GM23338 (cell line): Measurements from ENCODE around the gene RMC1. TPM values are rescaled to one million over a fixed set of nuclear protein-coding genes. Genes with fewer than 3 reads are reported as not detected.

Source experiments
- ATAC-seq: fragments of 200-7000 bp; cut with Tn5 transposase; 3 replicates; pipeline ENCODE4 v1.9.1; 2020
- DNase-seq: peaks from one replicate; pipeline ENCODE4 v3.0.0-alpha.2; 2015; ENCODE audit warnings: low spot score
- H2AFZ ChIP-seq: fragments of 200-600 bp; sonication (generic); 2 replicates; pipeline ENCODE4 v1.8.0; 2016; ENCODE audit warnings: antibody characterized with exemption, mild to moderate bottlenecking, moderate library complexity
- H3F3A ChIP-seq: fragments of 200-600 bp; sonication (generic); replicated peaks from 2 replicates; pipeline ENCODE4 v1.8.0; 2017; ENCODE audit warnings: antibody characterized with exemption, mixed run types, low read depth
- H3K27ac ChIP-seq: fragments of 200-600 bp; sonication (generic); 2 replicates; pipeline ENCODE4 v1.6.1; 2016; ENCODE audit warnings: low read depth
- H3K27me3 ChIP-seq: fragments of 200-600 bp; sonication (generic); 2 replicates; pipeline ENCODE4 v1.8.0; 2016; ENCODE audit warnings: mild to moderate bottlenecking, mixed run types, moderate library complexity; ENCODE audit not compliant: insufficient read depth
- H3K36me3 ChIP-seq: fragments of 200-600 bp; sonication (generic); 2 replicates; pipeline ENCODE4 v1.8.0; 2016; ENCODE audit warnings: mild to moderate bottlenecking; ENCODE audit not compliant: insufficient read depth
- H3K4me1 ChIP-seq: fragments of 200-600 bp; sonication (generic); 2 replicates; pipeline ENCODE4 v1.8.0; 2016; ENCODE audit warnings: mild to moderate bottlenecking, moderate library complexity; ENCODE audit not compliant: insufficient read depth
- H3K4me2 ChIP-seq: fragments of 200-600 bp; sonication (generic); 2 replicates; pipeline ENCODE4 v1.7.1; 2017; ENCODE audit warnings: mixed run types
- H3K4me3 ChIP-seq: fragments of 200-600 bp; sonication (generic); 2 replicates; pipeline ENCODE4 v1.6.1; 2016; ENCODE audit warnings: mixed run types
- H3K79me2 ChIP-seq: fragments of 200-600 bp; sonication (generic); replicated peaks from 2 replicates; pipeline ENCODE4 v1.8.0; 2017; ENCODE audit warnings: mild to moderate bottlenecking; ENCODE audit not compliant: insufficient read depth
- H3K9me2 ChIP-seq: fragments of 200-600 bp; sonication (generic); 2 replicates; pipeline ENCODE4 v1.8.0; 2017; ENCODE audit not compliant: insufficient read depth
- H4K20me1 ChIP-seq: fragments of 200-600 bp; sonication (generic); replicated peaks from 2 replicates; pipeline ENCODE4 v1.8.0; 2017; ENCODE audit warnings: mild to moderate bottlenecking; ENCODE audit not compliant: insufficient read depth
- H3K27ac Mint-ChIP-seq: 2 replicates; pipeline ENCODE4 v1.8.0; 2020; ENCODE audit warnings: inconsistent platforms, mild to moderate bottlenecking, moderate library complexity, mixed read lengths
- H3K27me3 Mint-ChIP-seq: 3 replicates; pipeline ENCODE4 v1.8.0; 2022; ENCODE audit warnings: low read depth, mild to moderate bottlenecking, moderate library complexity, mixed read lengths, inconsistent platforms; ENCODE audit not compliant: insufficient read depth, poor library complexity
- H3K36me3 Mint-ChIP-seq: 3 replicates; pipeline ENCODE4 v1.8.0; 2021; ENCODE audit warnings: low read depth, mild to moderate bottlenecking, inconsistent platforms, moderate library complexity, mixed read lengths
- H3K4me1 Mint-ChIP-seq: 3 replicates; pipeline ENCODE4 v1.8.0; 2020; ENCODE audit warnings: mild to moderate bottlenecking, inconsistent platforms, mixed read lengths
- H3K4me3 Mint-ChIP-seq: 3 replicates; pipeline ENCODE4 v1.8.0; 2021; ENCODE audit warnings: moderate library complexity, mild to moderate bottlenecking, inconsistent platforms, mixed read lengths
- H3K9me3 Mint-ChIP-seq: 3 replicates; pipeline ENCODE4 v1.8.0; 2020; ENCODE audit warnings: moderate library complexity, mild to moderate bottlenecking, inconsistent platforms, mixed read lengths
- CREB1 ChIP-seq: fragments of 250-450 bp; sonication (Bioruptor Pico); IDR thresholded peaks from 2 replicates; pipeline ENCODE4 v1.5.0; 2020; ENCODE audit warnings: low read depth, mild to moderate bottlenecking, moderate library complexity
- EZH2 ChIP-seq: fragments of 200-600 bp; sonication (generic); IDR thresholded peaks from one replicate; pipeline ENCODE4 v1.8.0; 2017; ENCODE audit warnings: antibody characterized with exemption, mild to moderate bottlenecking, low read depth; ENCODE audit not compliant: unreplicated experiment
- EZH2phosphoT487 ChIP-seq: fragments of 200-600 bp; sonication (generic); IDR thresholded peaks from one replicate; pipeline ENCODE4 v1.8.1; 2018; ENCODE audit warnings: antibody characterized with exemption; ENCODE audit not compliant: unreplicated experiment
- JUNB ChIP-seq: IDR thresholded peaks from one replicate; pipeline ENCODE4 v1.6.1; 2016; ENCODE audit warnings: antibody characterized with exemption; ENCODE audit not compliant: unreplicated experiment
- NANOG ChIP-seq: IDR thresholded peaks from 2 replicates; pipeline ENCODE4 v1.6.1; 2016; ENCODE audit warnings: antibody characterized with exemption, borderline replicate concordance
- POLR2AphosphoS5 ChIP-seq: IDR thresholded peaks from 2 replicates; pipeline ENCODE4 v1.6.1; 2016; ENCODE audit warnings: antibody characterized with exemption, low read depth
- STAT1 ChIP-seq: IDR thresholded peaks from one replicate; pipeline ENCODE4 v1.6.1; 2016; ENCODE audit warnings: antibody characterized with exemption; ENCODE audit not compliant: unreplicated experiment
- ZNF114 ChIP-seq: fragments of 250-450 bp; sonication (Bioruptor Pico); IDR thresholded peaks from 2 replicates; pipeline ENCODE4 v1.5.0; 2020; ENCODE audit warnings: mild to moderate bottlenecking, moderate library complexity
- ZNF331 ChIP-seq: fragments of 250-450 bp; sonication (Bioruptor Pico); IDR thresholded peaks from 2 replicates; pipeline ENCODE4 v1.5.0; 2020; ENCODE audit warnings: low read depth, mild to moderate bottlenecking, moderate library complexity
- polyA plus RNA-seq: library from polyadenylated mRNA; unstranded; fragments of >200 nt; fragmentation: Nextera tagmentation; extraction: Ambion mirVana; gene quantifications from 2 replicates; pipeline ENCODE4 v1.2.1, GENCODE V29; 2016
- total RNA-seq: library from RNA; depleted of rRNA; stranded (reverse); fragments of >200 nt; shearing (Covaris generic); gene quantifications from 2 replicates; pipeline ENCODE4 v1.2.3, GENCODE V29; 2014
- TF ChIP-seq, protein P1 (sequence below): fragments of 250-450 bp; sonication (Bioruptor Pico); IDR thresholded peaks from 2 replicates; pipeline ENCODE4 v1.5.0; 2020; ENCODE audit warnings: mild to moderate bottlenecking, moderate library complexity
- TF ChIP-seq, protein P2 (sequence below), 2 experiments: fragments of 200-600 bp in 1 of 2; sonication (generic) in 1 of 2; conservative IDR thresholded peaks; 2 replicates each; pipeline versions ENCODE4 v1.5.1 to v1.6.1; 2016 to 2017; ENCODE audit warnings: antibody characterized with exemption in 2 of 2, low read depth in 2 of 2, mild to moderate bottlenecking in 2 of 2, moderate library complexity in 1 of 2
- TF ChIP-seq, protein P3 (sequence below): IDR thresholded peaks from 2 replicates; pipeline ENCODE4 v1.6.1; 2016; ENCODE audit warnings: antibody characterized with exemption
- TF ChIP-seq, protein P4 (sequence below): IDR thresholded peaks from one replicate; pipeline ENCODE4 v1.6.1; 2018; ENCODE audit warnings: antibody characterized with exemption; ENCODE audit not compliant: unreplicated experiment

Gene RMC1
- total and polyA plus RNA-seq, 2 experiments from 2014 or later: 18.9 to 24.6 TPM

DNA sequence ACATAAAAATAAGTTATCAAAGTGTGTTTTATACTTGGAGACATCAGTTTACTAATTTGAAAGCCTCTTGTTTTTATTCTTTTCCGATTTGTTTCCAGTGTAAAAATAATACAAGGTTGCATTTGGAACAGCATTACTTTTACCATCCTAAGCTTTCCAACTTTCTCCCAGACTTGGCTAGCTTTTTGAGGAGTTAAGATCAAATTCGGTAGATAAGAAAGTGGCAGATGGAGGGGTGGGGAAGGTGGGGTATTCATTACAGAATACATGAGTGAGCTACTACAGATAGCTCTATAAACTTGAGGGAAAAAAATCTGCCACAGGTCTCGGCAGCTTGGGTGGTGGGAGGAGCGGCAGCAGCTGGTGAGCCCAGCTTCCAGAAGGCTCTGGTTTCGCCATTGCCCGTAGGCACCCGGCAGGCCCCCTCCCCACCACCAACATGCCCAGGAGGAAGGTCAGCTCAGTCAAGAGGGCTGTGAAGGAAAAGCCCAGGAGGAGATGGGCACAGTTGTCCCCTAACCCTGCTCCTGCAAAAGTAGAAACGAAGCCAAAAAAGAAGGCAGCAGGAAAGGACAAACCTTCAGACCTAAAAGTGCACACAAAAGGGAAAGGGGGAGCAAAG, 18.6 kb upstream of the RMC1 start:
- Mint-ChIP-seq H3K27ac (peak overlapping the region; percentile 3; the same call in 1 of the 2 replicates), H3K9me3 (no peaks in the 10 kb centered on the region)
- peaks cover 6% of the 10 kb centered on the region; the same call in 1 of the 2 replicates for H3K36me3 ChIP-seq

More for the DNA sequence above, 18.6 kb upstream of the RMC1 start:
- peaks cover 4% of the 10 kb centered on the region for H3K27me3 Mint-ChIP-seq
- Histone ChIP-seq H2AFZ (no peak overlapping the region; the same call in 1 of the 2 replicates), H3K4me3 (no peak overlapping the region), H3K27me3 (no peaks in the 10 kb centered on the region), H4K20me1 (no peaks in the 10 kb centered on the region), H3K27ac (no peak overlapping the region), H3K79me2 (no peaks in the 10 kb centered on the region), H3K4me1 (peaks cover 33% of the 10 kb centered on the region), H3F3A (no peaks in the 10 kb centered on the region), H3K4me2 (no peak overlapping the region), H3K9me2 (no peaks in the 10 kb centered on the region)
- peaks cover 16% of the 10 kb centered on the region; the same call in 2 of the 3 replicates for H3K36me3 Mint-ChIP-seq
- ATAC-seq: no peak
- H3K4me1 Mint-ChIP-seq: peaks cover 18% of the 10 kb centered on the region
- no peak overlapping the region for H3K4me3 Mint-ChIP-seq
- TF ChIP-seq, protein P1, sequence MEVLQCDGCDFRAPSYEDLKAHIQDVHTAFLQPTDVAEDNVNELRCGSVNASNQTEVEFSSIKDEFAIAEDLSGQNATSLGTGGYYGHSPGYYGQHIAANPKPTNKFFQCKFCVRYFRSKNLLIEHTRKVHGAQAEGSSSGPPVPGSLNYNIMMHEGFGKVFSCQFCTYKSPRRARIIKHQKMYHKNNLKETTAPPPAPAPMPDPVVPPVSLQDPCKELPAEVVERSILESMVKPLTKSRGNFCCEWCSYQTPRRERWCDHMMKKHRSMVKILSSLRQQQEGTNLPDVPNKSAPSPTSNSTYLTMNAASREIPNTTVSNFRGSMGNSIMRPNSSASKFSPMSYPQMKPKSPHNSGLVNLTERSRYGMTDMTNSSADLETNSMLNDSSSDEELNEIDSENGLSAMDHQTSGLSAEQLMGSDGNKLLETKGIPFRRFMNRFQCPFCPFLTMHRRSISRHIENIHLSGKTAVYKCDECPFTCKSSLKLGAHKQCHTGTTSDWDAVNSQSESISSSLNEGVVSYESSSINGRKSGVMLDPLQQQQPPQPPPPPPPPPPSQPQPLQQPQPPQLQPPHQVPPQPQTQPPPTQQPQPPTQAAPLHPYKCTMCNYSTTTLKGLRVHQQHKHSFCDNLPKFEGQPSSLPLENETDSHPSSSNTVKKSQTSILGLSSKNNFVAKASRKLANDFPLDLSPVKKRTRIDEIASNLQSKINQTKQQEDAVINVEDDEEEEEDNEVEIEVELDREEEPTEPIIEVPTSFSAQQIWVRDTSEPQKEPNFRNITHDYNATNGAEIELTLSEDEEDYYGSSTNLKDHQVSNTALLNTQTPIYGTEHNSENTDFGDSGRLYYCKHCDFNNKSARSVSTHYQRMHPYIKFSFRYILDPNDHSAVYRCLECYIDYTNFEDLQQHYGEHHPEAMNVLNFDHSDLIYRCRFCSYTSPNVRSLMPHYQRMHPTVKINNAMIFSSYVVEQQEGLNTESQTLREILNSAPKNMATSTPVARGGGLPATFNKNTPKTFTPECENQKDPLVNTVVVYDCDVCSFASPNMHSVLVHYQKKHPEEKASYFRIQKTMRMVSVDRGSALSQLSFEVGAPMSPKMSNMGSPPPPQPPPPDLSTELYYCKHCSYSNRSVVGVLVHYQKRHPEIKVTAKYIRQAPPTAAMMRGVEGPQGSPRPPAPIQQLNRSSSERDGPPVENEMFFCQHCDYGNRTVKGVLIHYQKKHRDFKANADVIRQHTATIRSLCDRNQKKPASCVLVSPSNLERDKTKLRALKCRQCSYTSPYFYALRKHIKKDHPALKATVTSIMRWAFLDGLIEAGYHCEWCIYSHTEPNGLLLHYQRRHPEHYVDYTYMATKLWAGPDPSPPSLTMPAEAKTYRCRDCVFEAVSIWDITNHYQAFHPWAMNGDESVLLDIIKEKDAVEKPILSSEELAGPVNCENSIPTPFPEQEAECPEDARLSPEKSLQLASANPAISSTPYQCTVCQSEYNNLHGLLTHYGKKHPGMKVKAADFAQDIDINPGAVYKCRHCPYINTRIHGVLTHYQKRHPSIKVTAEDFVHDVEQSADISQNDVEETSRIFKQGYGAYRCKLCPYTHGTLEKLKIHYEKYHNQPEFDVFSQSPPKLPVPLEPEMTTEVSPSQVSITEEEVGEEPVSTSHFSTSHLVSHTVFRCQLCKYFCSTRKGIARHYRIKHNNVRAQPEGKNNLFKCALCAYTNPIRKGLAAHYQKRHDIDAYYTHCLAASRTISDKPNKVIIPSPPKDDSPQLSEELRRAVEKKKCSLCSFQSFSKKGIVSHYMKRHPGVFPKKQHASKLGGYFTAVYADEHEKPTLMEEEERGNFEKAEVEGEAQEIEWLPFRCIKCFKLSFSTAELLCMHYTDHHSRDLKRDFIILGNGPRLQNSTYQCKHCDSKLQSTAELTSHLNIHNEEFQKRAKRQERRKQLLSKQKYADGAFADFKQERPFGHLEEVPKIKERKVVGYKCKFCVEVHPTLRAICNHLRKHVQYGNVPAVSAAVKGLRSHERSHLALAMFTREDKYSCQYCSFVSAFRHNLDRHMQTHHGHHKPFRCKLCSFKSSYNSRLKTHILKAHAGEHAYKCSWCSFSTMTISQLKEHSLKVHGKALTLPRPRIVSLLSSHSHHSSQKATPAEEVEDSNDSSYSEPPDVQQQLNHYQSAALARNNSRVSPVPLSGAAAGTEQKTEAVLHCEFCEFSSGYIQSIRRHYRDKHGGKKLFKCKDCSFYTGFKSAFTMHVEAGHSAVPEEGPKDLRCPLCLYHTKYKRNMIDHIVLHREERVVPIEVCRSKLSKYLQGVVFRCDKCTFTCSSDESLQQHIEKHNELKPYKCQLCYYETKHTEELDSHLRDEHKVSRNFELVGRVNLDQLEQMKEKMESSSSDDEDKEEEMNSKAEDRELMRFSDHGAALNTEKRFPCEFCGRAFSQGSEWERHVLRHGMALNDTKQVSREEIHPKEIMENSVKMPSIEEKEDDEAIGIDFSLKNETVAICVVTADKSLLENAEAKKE: no peak
- TF ChIP-seq EZH2phosphoT487: no peak
- TF ChIP-seq CREB1: no peak
- TF ChIP-seq, protein P2, sequence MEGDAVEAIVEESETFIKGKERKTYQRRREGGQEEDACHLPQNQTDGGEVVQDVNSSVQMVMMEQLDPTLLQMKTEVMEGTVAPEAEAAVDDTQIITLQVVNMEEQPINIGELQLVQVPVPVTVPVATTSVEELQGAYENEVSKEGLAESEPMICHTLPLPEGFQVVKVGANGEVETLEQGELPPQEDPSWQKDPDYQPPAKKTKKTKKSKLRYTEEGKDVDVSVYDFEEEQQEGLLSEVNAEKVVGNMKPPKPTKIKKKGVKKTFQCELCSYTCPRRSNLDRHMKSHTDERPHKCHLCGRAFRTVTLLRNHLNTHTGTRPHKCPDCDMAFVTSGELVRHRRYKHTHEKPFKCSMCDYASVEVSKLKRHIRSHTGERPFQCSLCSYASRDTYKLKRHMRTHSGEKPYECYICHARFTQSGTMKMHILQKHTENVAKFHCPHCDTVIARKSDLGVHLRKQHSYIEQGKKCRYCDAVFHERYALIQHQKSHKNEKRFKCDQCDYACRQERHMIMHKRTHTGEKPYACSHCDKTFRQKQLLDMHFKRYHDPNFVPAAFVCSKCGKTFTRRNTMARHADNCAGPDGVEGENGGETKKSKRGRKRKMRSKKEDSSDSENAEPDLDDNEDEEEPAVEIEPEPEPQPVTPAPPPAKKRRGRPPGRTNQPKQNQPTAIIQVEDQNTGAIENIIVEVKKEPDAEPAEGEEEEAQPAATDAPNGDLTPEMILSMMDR (conservative IDR thresholded peaks at IDR 0.05; ENCODE audit: low read depth in 2 of 2): no peak
- TF ChIP-seq, protein P3, sequence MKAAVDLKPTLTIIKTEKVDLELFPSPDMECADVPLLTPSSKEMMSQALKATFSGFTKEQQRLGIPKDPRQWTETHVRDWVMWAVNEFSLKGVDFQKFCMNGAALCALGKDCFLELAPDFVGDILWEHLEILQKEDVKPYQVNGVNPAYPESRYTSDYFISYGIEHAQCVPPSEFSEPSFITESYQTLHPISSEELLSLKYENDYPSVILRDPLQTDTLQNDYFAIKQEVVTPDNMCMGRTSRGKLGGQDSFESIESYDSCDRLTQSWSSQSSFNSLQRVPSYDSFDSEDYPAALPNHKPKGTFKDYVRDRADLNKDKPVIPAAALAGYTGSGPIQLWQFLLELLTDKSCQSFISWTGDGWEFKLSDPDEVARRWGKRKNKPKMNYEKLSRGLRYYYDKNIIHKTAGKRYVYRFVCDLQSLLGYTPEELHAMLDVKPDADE: no peak
- TF ChIP-seq, protein P4, sequence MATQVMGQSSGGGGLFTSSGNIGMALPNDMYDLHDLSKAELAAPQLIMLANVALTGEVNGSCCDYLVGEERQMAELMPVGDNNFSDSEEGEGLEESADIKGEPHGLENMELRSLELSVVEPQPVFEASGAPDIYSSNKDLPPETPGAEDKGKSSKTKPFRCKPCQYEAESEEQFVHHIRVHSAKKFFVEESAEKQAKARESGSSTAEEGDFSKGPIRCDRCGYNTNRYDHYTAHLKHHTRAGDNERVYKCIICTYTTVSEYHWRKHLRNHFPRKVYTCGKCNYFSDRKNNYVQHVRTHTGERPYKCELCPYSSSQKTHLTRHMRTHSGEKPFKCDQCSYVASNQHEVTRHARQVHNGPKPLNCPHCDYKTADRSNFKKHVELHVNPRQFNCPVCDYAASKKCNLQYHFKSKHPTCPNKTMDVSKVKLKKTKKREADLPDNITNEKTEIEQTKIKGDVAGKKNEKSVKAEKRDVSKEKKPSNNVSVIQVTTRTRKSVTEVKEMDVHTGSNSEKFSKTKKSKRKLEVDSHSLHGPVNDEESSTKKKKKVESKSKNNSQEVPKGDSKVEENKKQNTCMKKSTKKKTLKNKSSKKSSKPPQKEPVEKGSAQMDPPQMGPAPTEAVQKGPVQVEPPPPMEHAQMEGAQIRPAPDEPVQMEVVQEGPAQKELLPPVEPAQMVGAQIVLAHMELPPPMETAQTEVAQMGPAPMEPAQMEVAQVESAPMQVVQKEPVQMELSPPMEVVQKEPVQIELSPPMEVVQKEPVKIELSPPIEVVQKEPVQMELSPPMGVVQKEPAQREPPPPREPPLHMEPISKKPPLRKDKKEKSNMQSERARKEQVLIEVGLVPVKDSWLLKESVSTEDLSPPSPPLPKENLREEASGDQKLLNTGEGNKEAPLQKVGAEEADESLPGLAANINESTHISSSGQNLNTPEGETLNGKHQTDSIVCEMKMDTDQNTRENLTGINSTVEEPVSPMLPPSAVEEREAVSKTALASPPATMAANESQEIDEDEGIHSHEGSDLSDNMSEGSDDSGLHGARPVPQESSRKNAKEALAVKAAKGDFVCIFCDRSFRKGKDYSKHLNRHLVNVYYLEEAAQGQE: no peak
- no peak for TF ChIP-seq ZNF114 (CRISPR knock-in tag)
- no peak for TF ChIP-seq EZH2
- TF ChIP-seq ZNF331: no peak
- TF ChIP-seq POLR2AphosphoS5: no peak
- TF ChIP-seq JUNB: no peak
- no peak for TF ChIP-seq NANOG
- TF ChIP-seq STAT1: no peak
- no peak for DNase-seq
